Right lobe of liver (tissue), 6 donors: ENCODE data around the gene TMEM121. TPM values are rescaled to one million over a fixed set of nuclear protein-coding genes. Genes with fewer than 3 reads are reported as not detected.

Experiments used
- ATAC-seq, 4 donors: fragments of 200-7000 bp; cut with Tn5 transposase; one replicate each; pipeline ENCODE4 v1.9.1; 2020; ENCODE audit warnings: mild to moderate bottlenecking in 4 of 4, moderate library complexity in 4 of 4
- DNase-seq, 3 donors: peaks; one replicate each; pipeline ENCODE4 v3.0.0-alpha.2; 2020
- H3K27ac ChIP-seq, 3 donors: fragments of 200-600 bp; one replicate each; pipeline ENCODE4 v1.8.0; 2022
- H3K27me3 ChIP-seq, 2 donors: fragments of 200-600 bp; one replicate each; pipeline ENCODE4 v1.8.0; 2022
- H3K36me3 ChIP-seq, 4 donors: fragments of 200-600 bp; sonication (generic) in 1 of 4; one replicate each; pipeline versions ENCODE4 v1.5.1 to v1.8.0; 2017 to 2022; ENCODE audit warnings: control low read depth in 1 of 4
- H3K4me1 ChIP-seq, 4 donors: fragments of 200-600 bp; sonication (generic) in 1 of 4; one replicate each; pipeline versions ENCODE4 v1.5.1 to v1.8.0; 2017 to 2022; ENCODE audit warnings: control low read depth in 1 of 4
- H3K4me3 ChIP-seq, 3 donors: fragments of 200-600 bp; one replicate each; pipeline ENCODE4 v1.8.0; 2022
- H3K9me3 ChIP-seq, 4 donors: fragments of 200-600 bp; sonication (generic) in 1 of 4; one replicate each; pipeline versions ENCODE4 v1.5.1 to v1.8.0; 2017 to 2022; ENCODE audit warnings: control low read depth in 1 of 4
- POLR2A ChIP-seq: fragments of 450-650 bp; IDR thresholded peaks from one replicate; pipeline ENCODE4 v1.6.1; 2017; ENCODE audit warnings: antibody characterized with exemption, mild to moderate bottlenecking
- WGBS: methylation state at CpG from one replicate; pipeline ENCODE4 v1.1.6; 2018; ENCODE audit warnings: low coverage, low lambda C conversion rate; ENCODE audit not compliant: insufficient coverage; ENCODE audit errors: missing lambda C conversion rate; 5-methylcytosine and 5-hydroxymethylcytosine counted together
- intact Hi-C, 2 donors: fragments of 100-400 bp; cut with DNase I; formaldehyde crosslinking; loops; one replicate each; pipeline versions ENCODE4 v1.11.2 to v1.14.1; 2022
- total RNA-seq, 6 experiments: library from RNA; depleted of rRNA in 2 of 6; stranded (reverse); fragments of >200 nt in 2 of 6; fragmentation: NEBNext Ultra II Directional in 3 of 6; extraction: Animal tissue kit (Norgen Biotek cat#: 25700) in 3 of 6; gene quantifications; one replicate each; pipeline versions ENCODE4 v1.1.0 to v1.2.4, GENCODE V29; 2016 to 2023
- TF ChIP-seq, protein P1 (sequence below), 4 donors: fragments of 200-600 bp in 3 of 4; fragments of 450-650 bp in 1 of 4; IDR thresholded peaks; one replicate each; pipeline versions ENCODE4 v1.5.1 to v1.8.0; 2016 to 2022; ENCODE audit warnings: antibody characterized with exemption in 4 of 4, mild to moderate bottlenecking in 2 of 4
- donor health status: DM: no; HTN: yes; CAD: no.
- donor health status: DM: no; HTN: no; CAD: no.
- donor health status: DM: no; HTN: no; CAD: no.
- donor health status: DM: no; HTN: yes; CAD: no.
- donor health status: DM: no; HTN: yes; CAD: no.

Gene TMEM121
- total RNA-seq, 6 experiments from 2014 or later = 0.74 to 3.2 (median 2.2) TPM

DNA sequence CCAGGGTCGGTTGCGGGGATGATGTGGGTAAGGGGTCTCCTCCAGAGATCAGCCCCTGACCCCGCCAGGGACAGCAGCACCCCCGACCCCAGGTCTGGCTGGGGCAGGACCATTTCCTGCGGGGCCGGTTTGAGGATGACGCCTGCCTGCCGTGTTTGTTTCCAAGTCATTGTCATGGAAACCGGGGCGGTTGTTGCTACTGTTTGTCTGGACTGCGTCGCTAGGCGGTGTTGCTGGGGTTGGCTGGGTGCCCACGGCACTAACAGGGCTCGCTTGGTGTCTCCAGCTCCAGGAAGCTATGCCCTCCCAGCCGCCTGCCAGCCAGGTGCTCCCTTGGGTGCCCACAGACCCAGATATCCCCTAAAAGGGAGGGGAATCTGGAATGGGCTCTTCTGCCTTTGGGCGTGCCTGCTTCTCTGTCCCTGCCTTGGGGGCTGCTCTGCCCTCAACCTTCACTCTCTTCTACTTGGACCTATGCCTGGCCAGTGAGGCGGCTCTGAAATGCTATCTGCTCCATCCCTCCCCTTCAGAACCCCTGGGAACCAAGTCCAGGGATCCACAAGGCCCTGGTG is 44.4 kb upstream of the TMEM121 start:
- Histone ChIP-seq H3K27me3 (no peaks in the 10 kb centered on the region), H3K27ac (peak overlapping the region; percentile 67 to 89 (median 72)), H3K9me3 (no peaks in the 10 kb centered on the region), H3K4me3 (no peak overlapping the region), H3K36me3 (no peaks in the 10 kb centered on the region), H3K4me1 (peaks cover 0 to 23% (median 14%) of the 10 kb centered on the region in 4 donors)
- DNase-seq (peak; percentile 94 to 95 (median 95)), ATAC-seq (peak; percentile 60 to 77 (median 70))
- WGBS = 0% methylated on average over 2 of the region's 18 CpGs
- intact Hi-C loops = no loop called here
- TF ChIP-seq, protein P1, sequence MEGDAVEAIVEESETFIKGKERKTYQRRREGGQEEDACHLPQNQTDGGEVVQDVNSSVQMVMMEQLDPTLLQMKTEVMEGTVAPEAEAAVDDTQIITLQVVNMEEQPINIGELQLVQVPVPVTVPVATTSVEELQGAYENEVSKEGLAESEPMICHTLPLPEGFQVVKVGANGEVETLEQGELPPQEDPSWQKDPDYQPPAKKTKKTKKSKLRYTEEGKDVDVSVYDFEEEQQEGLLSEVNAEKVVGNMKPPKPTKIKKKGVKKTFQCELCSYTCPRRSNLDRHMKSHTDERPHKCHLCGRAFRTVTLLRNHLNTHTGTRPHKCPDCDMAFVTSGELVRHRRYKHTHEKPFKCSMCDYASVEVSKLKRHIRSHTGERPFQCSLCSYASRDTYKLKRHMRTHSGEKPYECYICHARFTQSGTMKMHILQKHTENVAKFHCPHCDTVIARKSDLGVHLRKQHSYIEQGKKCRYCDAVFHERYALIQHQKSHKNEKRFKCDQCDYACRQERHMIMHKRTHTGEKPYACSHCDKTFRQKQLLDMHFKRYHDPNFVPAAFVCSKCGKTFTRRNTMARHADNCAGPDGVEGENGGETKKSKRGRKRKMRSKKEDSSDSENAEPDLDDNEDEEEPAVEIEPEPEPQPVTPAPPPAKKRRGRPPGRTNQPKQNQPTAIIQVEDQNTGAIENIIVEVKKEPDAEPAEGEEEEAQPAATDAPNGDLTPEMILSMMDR (IDR thresholded peaks at IDR 0.05) = peak; percentile 13 to 33 (median 20)
- TF ChIP-seq POLR2A = no peak

DNA sequence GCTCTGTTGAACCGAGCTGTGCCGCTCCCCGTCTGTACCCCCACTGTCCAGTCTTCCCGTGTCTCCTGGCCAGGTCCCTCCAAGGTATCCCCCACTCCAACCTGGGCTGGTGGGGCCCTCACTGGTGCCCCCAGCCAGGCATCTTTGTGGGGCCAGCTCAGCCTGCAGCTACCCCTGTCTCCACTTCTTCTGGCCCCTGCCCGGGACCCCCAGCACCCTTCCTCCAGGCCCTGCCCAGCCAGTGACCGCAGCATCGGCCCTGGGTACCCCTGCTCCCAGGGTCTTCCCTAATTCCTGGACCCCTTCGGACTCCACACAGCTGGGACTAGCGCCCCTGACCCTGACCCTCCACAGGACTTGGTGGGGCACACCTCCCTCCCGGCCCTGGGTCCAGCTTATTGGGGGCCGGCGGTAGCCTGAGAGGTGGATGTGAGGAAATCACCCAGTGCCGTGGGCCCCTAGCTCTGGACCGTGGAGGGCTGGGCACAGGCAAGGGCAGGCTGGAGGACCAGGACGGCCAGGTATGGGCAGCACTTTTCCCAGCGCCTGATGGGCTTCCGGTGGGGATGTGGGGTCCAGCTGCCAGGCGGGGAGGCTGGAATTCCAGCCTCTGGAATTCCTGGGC is 43.8 kb upstream of the TMEM121 start:
- H3K36me3 ChIP-seq = no peaks in the 10 kb centered on the region
- H3K4me3 ChIP-seq = no peak overlapping the region
- ATAC-seq (no peak), DNase-seq (no peak)
- TF ChIP-seq POLR2A = no peak
- TF ChIP-seq, protein P1 (IDR thresholded peaks at IDR 0.05) = no peak
- WGBS = 45% methylated on average over 5 of the region's 18 CpGs
- intact Hi-C loops = no loop called here
- H3K27me3 ChIP-seq = no peaks in the 10 kb centered on the region
- peaks cover 0 to 20% (median 10%) of the 10 kb centered on the region in 4 donors for H3K4me1 ChIP-seq
- H3K27ac ChIP-seq = peak overlapping the region; percentile 39 to 89 (median 72)
- no peaks in the 10 kb centered on the region for H3K9me3 ChIP-seq

DNA sequence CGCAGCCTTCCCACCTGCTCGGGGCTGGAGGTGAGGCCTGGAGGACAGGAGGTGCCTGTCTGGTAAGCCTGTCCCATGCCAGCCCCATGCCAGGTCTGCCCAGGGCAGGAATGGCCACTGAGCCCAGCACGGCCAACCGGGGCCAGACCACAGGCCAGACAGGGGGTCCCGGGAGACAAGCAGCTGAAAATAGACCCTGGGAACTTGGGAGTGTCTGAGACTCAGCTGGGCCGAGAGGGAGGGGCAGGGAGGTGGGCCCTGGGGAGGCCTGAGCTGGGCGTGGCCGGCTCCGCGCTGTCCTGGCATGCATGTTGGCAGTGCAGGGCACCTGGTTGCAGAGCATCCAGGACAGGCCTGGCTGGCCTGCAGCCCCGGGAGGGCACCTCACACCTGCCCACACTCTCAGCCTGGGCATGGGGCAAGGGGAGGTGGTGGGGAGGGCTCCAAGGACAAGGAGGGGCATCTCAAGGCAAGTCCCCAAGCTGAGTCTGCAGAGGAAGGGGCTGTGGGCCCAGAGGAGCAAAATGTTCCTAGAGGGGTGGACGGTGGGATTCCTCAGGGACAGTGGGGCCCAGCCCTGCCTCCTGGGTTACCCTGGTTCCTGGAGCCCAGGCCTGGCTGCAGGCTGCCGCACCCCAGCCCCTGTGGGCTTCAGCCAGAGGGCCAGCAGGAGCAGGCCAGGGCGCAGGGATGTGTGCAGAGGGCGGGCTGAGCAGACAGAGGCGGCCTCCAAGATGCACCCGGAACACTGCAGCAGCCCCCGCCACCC is 42.9 kb upstream of the TMEM121 start:
- no CpG with 5 or more reads among the region's 18 CpGs for WGBS
- Histone ChIP-seq H3K27me3 (no peaks in the 10 kb centered on the region), H3K4me1 (peaks cover 0 to 23% (median 10%) of the 10 kb centered on the region in 4 donors), H3K4me3 (no peak overlapping the region), H3K27ac (no peak overlapping the region), H3K36me3 (no peaks in the 10 kb centered on the region), H3K9me3 (no peaks in the 10 kb centered on the region)
- intact Hi-C loops = no loop called here
- ATAC-seq (no peak), DNase-seq (no peak)
- no peak for TF ChIP-seq POLR2A
- TF ChIP-seq, protein P1 (IDR thresholded peaks at IDR 0.05) = no peak

DNA sequence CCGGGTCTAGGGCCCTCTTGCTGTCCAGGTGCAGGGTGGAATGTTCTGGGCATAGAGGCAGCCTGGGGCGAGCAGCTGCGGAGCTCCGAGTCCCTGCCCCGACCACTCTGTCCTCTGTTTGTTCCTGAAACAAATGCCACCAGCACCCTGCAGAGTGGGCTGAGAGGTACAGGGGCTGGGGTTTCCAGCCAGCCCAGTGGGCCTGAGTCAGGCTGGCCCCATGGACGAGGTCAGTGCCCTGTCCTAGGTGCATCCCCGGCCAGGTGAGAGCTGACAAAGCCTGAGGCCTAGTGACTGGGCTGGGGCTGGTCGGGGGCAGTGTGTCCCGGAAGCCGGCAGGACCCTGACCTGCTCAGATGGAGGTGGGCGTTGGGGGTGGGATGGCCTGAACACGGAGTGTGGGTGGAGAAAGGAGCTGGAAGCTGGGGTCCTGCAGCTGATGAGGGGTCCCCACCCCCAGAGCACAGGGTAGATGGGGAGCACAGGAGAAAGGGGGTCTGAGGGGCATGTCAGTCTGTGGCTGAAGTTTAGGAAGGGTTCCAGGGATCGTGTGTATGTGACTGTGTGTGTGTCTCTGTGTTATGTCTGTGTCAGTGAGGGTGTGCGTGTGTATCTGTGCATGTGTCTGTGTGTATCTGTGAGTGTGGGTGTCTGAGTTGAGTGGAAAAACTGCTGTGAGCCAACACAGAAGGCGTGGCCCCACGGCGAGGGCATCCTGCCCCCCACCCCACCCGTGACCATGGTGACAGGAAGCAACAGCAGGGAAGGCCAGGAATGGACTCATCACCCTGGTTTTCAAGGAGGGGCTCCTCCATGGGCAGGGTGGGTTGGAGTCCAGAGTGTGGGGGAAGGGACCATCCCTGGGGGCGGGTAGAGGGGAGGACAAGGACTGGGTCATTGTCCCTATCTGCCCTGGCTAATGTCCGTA is 42.0 kb upstream of the TMEM121 start:
- Histone ChIP-seq H3K4me3 (no peak overlapping the region), H3K27ac (no peak overlapping the region), H3K36me3 (no peaks in the 10 kb centered on the region), H3K4me1 (peaks cover 0 to 23% (median 10%) of the 10 kb centered on the region in 4 donors), H3K27me3 (no peaks in the 10 kb centered on the region), H3K9me3 (no peaks in the 10 kb centered on the region)
- DNase-seq (no peak), ATAC-seq (no peak)
- intact Hi-C loops = no loop called here
- TF ChIP-seq, protein P1 (IDR thresholded peaks at IDR 0.05) = no peak
- no peak for TF ChIP-seq POLR2A
- WGBS = 50% methylated on average over 12 of the region's 20 CpGs
